OCI-LY3 (cell line): ENCODE measurements around the gene SLC25A51.

Source experiments
- CTCF ChIP-seq: fragments of 200-600, 300-600 bp; sonication (generic); IDR thresholded peaks from 2 replicates; pipeline ENCODE4 v1.5.1; 2014; ENCODE audit warnings: antibody characterized with exemption, low read length, low read depth
- EZH2phosphoT487 ChIP-seq: fragments of 200-600 bp; shearing (Covaris generic); IDR thresholded peaks from 2 replicates; pipeline ENCODE4 v1.6.1; 2018; ENCODE audit warnings: antibody characterized with exemption, mixed run types, low read depth

DNA sequence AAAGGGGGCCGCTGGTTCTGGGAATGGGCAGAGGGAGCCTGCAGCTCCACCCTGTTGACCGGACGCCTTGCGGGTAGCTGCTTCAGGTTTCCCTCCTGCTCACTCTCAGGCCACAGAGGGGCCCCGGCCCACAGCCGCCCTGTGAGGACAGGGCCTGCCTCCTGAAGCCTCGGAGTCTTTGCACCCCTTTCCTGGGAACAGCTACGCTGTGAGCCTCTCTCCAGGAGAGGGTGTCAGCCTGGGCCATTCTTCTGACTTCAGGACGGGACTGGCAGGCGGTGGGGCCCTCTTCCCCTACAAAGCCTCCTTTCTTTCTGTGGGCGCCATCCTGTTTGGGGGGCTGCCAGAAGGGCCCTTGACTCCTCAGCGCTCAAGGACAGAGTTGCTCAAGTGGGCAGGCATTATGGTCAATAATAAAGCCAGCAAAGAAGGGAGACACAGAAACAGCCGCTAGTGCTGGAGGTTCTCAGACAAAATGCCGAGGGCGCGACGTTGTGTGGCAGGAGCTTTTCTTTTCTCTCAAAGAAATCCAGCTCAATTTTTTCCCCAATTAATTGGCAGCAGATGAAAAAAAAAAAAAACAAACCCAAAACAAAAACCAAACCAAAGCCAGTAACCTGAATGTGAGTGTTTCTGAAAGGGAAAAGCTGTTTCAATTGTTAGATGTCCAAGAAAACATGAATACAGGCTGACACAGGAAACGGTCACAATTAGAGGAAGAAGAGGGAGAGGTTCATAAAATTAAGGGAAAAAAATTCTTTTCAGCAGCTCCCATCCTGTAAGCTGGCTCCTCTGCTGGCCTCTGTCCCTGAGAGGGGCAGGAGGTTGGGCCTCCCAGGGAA lies 12.8 kb upstream of the SLC25A51 start:
- no peak for TF ChIP-seq CTCF
- no peak for TF ChIP-seq EZH2phosphoT487
